HG03025 (cell line): Measurements from ENCODE around the gene SLC38A3.

Experiments
- ATAC-seq: cut with Tn5 transposase; IDR thresholded peaks from one replicate; pipeline ENCODE4 v1.9.1; 2021; ENCODE audit warnings: mild to moderate bottlenecking, moderate library complexity; ENCODE audit not compliant: unreplicated experiment, low FRiP score

The SLC38A3 gene

DNA sequence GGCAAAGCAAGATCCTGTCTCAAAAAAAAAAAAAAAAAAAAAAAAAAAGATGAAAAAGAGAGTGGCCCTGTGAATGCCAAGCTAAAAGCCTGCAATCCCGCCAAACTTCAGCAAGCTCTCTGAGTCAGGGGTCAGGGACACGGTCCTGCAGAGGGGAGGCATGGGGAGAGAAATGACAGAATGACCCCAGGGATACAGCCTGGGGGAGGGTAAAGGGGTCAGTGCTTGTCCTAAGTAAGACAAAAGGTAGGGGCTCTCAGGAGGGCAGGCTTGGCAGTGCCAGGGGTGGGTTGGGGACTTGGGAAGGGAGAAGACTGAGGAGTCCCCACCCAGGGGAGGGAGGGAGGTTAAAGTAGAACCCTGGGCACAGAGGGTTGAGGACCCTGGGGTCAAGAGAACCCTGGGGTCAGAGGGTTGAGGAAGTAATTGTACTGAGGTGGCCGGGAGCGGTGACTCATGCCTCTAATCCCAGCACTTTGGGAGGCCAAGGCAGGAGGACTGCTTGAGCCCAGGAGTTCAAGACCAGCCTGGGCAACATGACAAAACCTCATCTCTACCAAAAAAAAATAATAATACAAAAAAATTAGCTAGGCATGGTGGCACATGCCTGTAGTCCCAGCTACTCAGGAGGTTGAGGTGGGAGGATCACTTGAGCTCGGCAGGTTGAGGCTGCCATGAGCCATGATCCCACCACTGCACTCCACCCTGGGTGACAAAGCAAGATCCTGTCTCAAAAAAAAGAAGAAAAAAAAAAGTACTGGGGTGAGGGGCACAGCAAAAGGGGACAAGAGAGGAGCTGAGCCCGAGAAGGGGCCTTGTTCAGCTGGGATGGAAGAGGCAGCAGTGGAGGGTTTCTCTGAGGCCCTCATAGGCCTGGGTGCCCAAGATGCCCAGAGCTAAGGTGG is 58.7 kb downstream of the SLC38A3 start:
- no peak for ATAC-seq

DNA sequence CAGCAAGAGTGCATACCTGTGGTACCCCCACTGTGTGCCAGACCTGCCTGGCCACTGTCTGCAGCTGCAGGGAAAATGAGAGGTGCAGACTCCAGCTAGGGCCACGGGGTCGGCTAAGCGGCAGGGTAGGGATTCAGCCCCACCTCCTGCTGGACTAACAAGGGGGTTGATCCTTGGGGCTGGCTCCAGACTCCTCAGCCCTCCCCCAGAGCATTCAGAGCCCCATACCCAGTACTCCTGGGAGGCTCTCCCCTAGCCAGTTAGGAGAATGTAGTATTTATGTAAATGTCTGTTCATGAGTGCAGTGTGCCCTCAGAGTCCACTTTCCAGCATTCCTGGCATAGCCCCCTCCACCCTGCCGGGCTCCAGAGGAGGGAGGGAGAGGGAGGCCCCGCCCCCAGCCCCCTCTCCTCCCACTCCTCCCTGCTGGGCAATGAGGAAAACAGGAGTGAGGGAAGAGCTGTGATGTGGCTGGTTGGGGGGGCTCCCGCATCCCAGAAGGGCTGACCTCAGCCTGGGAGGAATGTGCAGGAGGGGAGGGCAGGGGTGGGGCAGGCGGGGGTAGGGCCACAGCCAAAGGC is 59.4 kb downstream of the SLC38A3 start:
- no peak for ATAC-seq

DNA sequence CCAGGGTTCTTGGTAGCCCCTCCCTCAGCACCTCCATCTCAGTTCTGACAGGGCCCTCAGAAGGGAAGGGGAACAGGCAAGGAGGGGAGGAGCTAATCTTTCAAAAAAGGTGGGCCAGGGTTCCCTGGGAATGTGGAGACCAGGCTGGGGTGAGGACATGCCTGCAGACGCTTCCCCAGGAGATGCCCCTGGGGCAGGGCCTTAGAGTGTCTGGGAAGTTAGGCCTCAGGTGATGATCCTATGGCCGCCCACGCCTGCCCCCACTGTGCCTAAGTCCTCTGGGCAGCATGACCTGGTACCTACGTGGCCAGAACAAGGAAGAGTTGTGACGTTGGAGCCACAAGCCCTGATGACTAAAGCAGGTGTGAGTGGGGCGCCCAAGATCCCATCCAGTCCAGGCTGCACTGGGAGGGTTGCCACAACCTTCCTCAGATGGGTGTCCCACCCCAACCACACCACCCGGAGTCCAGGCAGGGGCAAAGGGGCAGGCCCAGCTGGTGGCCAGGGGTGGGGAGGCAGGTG is 60.0 kb downstream of the SLC38A3 start:
- no peak for ATAC-seq

DNA sequence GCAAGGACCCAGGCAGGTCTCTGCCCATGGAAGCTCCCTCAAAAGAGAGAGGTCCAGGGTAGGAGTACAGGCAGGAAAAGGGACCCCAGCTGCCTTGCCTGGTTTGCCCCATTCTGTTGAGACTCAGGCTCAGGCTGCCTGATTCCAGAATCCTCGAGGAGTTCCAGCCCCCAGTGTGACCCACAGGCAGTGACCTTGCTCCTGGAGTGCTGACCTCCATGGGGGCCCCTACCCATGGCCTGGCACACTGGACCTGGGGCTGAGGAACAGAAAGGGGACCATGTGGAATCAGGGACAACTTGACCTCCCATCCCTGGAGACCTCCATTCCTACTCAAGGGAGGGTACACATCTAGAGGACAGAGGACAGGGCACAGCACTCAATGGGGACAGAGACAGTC is 60.5 kb downstream of the SLC38A3 start:
- no peak for ATAC-seq

DNA sequence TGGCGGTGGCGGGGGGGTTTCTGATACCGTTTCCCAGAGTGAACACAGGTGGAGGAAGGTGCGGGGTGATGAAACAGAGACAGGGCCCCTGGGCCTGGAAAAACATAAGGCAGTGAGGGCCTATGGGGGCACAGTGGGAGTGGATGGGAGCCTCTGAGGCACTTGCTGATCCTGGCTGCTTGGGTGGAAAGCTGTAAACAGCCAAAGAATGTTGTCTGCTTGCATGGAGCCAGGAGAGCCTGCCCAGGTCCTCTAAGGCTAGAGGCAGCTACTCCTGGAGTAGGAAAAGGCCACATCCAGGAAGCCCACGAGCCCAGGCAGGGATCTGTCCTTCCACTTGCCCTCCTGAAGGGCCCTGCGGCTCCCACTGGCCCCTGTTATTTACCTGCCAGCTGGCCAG is 60.9 kb downstream of the SLC38A3 start:
- ATAC-seq = no peak

GRCh38 chr3:50266836-50267235 is 61.8 kb downstream of the SLC38A3 start:
- no peak for ATAC-seq

- no peak for ATAC-seq
These were observed 62.3 kb downstream of the SLC38A3 start for GRCh38 chr3:50267280-50267913.

DNA sequence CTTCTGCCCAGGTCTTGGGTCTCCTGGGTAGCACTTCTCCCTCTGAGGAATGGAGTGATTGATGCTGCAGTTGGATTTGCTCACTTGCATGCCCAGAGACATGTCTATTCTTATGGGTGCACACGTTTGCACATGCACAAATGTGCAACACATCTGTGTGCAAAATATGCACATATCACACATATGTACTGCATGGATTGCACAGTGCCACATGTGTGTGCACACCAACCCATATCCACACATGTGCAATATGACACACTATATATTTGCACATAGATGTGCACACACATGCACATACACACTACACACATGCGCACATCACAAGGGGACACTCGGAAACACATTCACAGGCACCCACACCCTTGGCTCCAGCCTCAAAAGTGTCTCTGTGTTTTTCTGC is 63.2 kb downstream of the SLC38A3 start:
- ATAC-seq = no peak

GRCh38 chr3:50268703-50269451 is 63.8 kb downstream of the SLC38A3 start, which contains the start of gene SEMA3B:
Gene SEMA3B, plus strand, starts transcription at chr3:50269147. Its CDS starts 94 bp downstream, at chr3:50269241.
- ATAC-seq = no peak

DNA sequence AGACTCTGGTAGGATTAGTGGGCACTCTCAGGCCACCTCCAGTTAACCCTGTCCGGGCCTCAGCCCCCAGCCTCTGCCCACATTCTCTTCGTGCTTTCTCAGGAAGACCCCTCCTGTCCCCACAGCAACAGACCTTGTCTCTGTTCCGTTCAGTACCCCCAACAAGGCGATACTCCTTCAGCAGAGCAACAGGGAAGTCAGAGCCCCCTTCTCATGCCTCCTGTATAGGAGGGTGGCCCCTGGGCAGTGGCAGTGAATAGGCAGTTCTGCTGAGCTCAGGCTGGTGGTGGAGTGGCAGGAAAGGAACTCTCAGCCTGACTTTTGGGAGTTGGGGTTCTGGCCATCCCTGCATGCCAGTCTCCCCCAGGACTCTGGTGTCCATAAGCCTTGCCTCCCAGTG is 64.4 kb downstream of the SLC38A3 start:
- no peak for ATAC-seq

- ATAC-seq = no peak
These were observed 64.9 kb downstream of the SLC38A3 start for GRCh38 chr3:50269977-50270413.

DNA sequence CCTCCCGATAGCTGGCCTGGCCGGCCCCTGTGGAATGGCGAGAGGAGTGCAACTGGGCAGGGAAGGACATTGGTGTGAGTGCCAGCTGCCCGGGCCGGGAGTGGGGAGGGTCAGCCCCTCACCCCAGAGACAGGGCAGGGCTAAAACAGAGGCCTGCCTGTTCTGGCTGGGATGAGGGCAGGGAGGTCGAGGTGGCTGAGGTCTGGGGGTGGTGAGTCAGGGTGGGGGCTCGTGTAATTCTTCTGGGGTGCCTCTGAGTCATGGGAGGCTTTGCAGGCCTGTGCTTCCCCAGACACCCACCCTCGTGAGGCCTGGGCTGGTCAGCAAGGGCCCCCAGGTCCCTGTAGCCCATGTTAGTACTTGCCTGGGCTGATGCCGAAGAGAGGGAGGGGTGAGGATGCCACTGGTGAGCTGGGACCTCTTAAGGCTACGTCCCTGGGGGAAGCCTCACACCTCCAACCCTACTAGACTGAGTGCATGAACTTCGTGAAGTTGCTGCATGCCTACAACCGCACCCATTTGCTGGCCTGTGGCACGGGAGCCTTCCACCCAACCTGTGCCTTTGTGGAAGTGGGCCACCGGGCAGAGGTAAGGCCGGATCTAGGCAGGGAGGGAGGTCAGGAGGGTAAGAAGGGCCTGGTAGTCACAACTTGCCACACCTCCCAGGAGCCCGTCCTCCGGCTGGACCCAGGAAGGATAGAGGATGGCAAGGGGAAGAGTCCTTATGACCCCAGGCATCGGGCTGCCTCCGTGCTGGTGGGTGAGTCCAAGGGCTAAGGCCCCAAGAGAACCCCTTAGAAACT is 65.6 kb downstream of the SLC38A3 start:
- ATAC-seq = no peak
